Measurements from ENCODE around the gene PCLO. TPM values are rescaled to one million over a fixed set of nuclear protein-coding genes. Genes with fewer than 3 reads are reported as not detected.

Gene PCLO
- total and polyA plus RNA-seq, 2 of the 8 experiments (the other 6 are each of a cell fraction or from before 2014, with no cell fraction given): 1.5 to 3.2 TPM

GRCh38 chr7:83211685-83212084 lies 49.0 kb upstream of the PCLO start (continued):
- TF ChIP-seq CTCF (IDR thresholded peaks at IDR 0.05; ENCODE audit: control extremely low read depth in 1 of 3, insufficient read depth in 1 of 3, low read depth in 1 of 3, low read length in 3 of 3) (no peak), RAD21 (IDR thresholded peaks at IDR 0.05 in 1 of 2, conservative IDR thresholded peaks at IDR 0.05 in 1 of 2; ENCODE audit: low read depth in 2 of 2, low read length in 2 of 2) (no peak), CTBP2 (IDR thresholded peaks at IDR 0.05; ENCODE audit: borderline replicate concordance, insufficient read depth, insufficient read length, low read length) (no peak), KDM5A (IDR thresholded peaks at IDR 0.05; ENCODE audit: low read length) (no peak), CEBPB (IDR thresholded peaks at IDR 0.05; ENCODE audit: low read depth, low read length) (no peak), TEAD4 (IDR thresholded peaks at IDR 0.05; ENCODE audit: low read depth, low read length) (no peak), JUN (IDR thresholded peaks at IDR 0.05; ENCODE audit: low read depth, low read length) (no peak), TAF1 (IDR thresholded peaks at IDR 0.05; ENCODE audit: low read depth, low read length) (no peak), NANOG (IDR thresholded peaks at IDR 0.05; ENCODE audit: insufficient read depth, low read depth, low read length, poor library complexity, severe bottlenecking) (peak; percentile 98), ASH2L (IDR thresholded peaks at IDR 0.05; ENCODE audit: low read length) (no peak), RXRA (IDR thresholded peaks at IDR 0.05; ENCODE audit: insufficient read depth, low read depth, low read length) (no peak), KDM4A (IDR thresholded peaks at IDR 0.05; ENCODE audit: low read depth, low read length, severe bottlenecking) (no peak), SP4 (IDR thresholded peaks at IDR 0.05; ENCODE audit: low read length) (no peak), BACH1 (IDR thresholded peaks at IDR 0.05; ENCODE audit: low read length) (no peak), GABPA (IDR thresholded peaks at IDR 0.05; ENCODE audit: borderline replicate concordance, insufficient read depth, low read length) (no peak), MAX (IDR thresholded peaks at IDR 0.05) (no peak), CBX8 (IDR thresholded peaks at IDR 0.05; ENCODE audit: borderline replicate concordance, low read depth, low read length) (no peak), SIX5 (IDR thresholded peaks at IDR 0.05; ENCODE audit: low read depth, low read length) (no peak), CREB1 (IDR thresholded peaks at IDR 0.05) (no peak), YY1 (IDR thresholded peaks at IDR 0.05; ENCODE audit: low read depth, low read length) (no peak), HDAC6 (IDR thresholded peaks at IDR 0.05; ENCODE audit: low read depth, low read length) (no peak)
- TF ChIP-seq, protein P1, sequence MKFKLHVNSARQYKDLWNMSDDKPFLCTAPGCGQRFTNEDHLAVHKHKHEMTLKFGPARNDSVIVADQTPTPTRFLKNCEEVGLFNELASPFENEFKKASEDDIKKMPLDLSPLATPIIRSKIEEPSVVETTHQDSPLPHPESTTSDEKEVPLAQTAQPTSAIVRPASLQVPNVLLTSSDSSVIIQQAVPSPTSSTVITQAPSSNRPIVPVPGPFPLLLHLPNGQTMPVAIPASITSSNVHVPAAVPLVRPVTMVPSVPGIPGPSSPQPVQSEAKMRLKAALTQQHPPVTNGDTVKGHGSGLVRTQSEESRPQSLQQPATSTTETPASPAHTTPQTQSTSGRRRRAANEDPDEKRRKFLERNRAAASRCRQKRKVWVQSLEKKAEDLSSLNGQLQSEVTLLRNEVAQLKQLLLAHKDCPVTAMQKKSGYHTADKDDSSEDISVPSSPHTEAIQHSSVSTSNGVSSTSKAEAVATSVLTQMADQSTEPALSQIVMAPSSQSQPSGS (IDR thresholded peaks at IDR 0.05; ENCODE audit: low read length): 0 out of 2 replicates have a peak, but pooled peaks have one; percentile 48
